Chondrocyte (in vitro differentiated cells): Measurements from ENCODE around the gene TTYH3. TPM values are rescaled to one million over a fixed set of nuclear protein-coding genes. Genes with fewer than 3 reads are reported as not detected.
"Not testable (repeated sequence)": the region's sequence is repeated elsewhere in the genome, so short reads cannot be mapped to it uniquely, and the experiment has no call there.

Experiments used
- DNase-seq: peaks from one replicate; pipeline ENCODE4 v3.0.0; 2021; ENCODE audit warnings: mixed read lengths, low spot score
- H3K27ac Mint-ChIP-seq: one replicate; pipeline ENCODE4 v1.8.0; 2021; ENCODE audit warnings: mild to moderate bottlenecking, moderate library complexity, mixed read lengths; ENCODE audit not compliant: unreplicated experiment
- H3K27me3 Mint-ChIP-seq: 2 replicates; pipeline ENCODE4 v1.8.0; 2021; ENCODE audit warnings: low read depth, mixed read lengths
- H3K36me3 Mint-ChIP-seq: 2 replicates; pipeline ENCODE4 v1.8.0; 2021; ENCODE audit warnings: low read depth, mixed read lengths
- H3K4me1 Mint-ChIP-seq: 2 replicates; pipeline ENCODE4 v1.8.0; 2021; ENCODE audit warnings: low read depth, mild to moderate bottlenecking, mixed read lengths
- H3K4me3 Mint-ChIP-seq: one replicate; pipeline ENCODE4 v1.8.0; 2021; ENCODE audit warnings: mild to moderate bottlenecking, moderate library complexity, mixed read lengths; ENCODE audit not compliant: unreplicated experiment
- H3K9me3 Mint-ChIP-seq: 2 replicates; pipeline ENCODE4 v1.8.0; 2021; ENCODE audit warnings: low read depth, mixed read lengths
- total RNA-seq: library from RNA; stranded (reverse); gene quantifications from 3 replicates; pipeline ENCODE4 v1.2.1, GENCODE V29; 2021
- TF ChIP-seq, protein P1 (sequence below): fragments of 200-600 bp; sonication (generic); IDR thresholded peaks from 2 replicates; pipeline ENCODE4 v1.5.0; 2021; ENCODE audit warnings: antibody characterized with exemption, mild to moderate bottlenecking, moderate library complexity

The TTYH3 gene
- total RNA-seq, 1 donor from 2014 or later: 196 TPM

DNA sequence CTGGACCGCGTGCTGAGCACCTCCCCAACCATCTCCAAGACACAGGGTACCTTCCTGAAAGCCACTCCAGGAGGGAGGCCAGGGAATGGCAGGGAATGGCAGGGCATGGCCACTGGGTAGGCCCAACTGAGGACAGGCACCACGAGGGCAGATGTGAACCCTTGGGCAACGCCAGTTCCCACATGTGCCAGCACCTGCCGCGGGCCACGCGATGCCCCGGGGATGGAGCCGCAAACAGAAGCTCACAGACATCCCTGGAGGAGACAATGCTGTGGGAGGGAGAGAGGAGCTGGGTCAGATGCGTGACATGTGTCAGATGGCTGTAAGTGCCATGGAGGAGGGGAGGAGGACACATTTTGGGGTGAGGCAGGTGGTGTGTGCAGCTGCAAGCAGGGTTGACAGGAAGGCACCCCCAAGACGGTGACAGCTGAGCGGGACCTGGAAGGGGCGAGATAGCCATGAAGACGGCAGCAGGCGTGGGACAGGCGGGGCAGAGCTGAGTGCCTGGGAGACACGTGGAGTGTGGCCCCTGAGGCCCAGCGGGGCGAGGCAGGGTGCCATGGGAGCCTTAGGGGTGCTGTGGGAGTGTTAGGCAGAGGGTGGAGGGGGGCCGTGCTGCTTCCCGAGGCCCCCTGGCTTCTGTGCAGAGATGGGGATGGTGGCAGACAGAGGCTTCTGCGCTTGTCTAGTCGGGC is 45.3 kb upstream of the TTYH3 start:
- no peak for DNase-seq
- H3K27ac Mint-ChIP-seq: no peak overlapping the region
- H3K9me3 Mint-ChIP-seq: no peaks in the 10 kb centered on the region
- peaks cover 25% of the 10 kb centered on the region for H3K36me3 Mint-ChIP-seq
- no peaks in the 10 kb centered on the region for H3K27me3 Mint-ChIP-seq
- no peak overlapping the region for H3K4me3 Mint-ChIP-seq
- no peaks in the 10 kb centered on the region for H3K4me1 Mint-ChIP-seq
- TF ChIP-seq, protein P1, sequence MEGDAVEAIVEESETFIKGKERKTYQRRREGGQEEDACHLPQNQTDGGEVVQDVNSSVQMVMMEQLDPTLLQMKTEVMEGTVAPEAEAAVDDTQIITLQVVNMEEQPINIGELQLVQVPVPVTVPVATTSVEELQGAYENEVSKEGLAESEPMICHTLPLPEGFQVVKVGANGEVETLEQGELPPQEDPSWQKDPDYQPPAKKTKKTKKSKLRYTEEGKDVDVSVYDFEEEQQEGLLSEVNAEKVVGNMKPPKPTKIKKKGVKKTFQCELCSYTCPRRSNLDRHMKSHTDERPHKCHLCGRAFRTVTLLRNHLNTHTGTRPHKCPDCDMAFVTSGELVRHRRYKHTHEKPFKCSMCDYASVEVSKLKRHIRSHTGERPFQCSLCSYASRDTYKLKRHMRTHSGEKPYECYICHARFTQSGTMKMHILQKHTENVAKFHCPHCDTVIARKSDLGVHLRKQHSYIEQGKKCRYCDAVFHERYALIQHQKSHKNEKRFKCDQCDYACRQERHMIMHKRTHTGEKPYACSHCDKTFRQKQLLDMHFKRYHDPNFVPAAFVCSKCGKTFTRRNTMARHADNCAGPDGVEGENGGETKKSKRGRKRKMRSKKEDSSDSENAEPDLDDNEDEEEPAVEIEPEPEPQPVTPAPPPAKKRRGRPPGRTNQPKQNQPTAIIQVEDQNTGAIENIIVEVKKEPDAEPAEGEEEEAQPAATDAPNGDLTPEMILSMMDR: no peak

DNA sequence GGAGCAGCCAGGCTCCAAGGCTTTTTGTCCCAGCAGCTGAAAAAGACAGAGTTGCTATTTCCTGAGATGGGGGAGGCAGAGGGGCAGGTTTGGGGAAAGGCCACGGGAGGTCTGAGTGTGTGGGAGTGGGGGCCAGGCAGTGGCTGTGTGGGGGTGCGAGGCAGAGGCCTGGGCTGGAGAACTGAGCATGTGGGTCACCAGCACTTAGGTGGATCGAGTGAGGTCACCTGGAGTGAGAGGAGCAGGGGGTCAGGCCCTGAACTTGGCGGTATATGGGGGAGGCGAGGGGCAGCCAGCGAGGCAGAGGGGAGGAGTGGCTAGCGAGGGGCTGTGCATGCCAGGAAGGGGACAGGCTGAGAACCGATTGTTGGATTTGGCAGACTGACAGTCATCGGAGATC is 44.7 kb upstream of the TTYH3 start:
- DNase-seq: no peak
- Mint-ChIP-seq H3K27me3 (no peaks in the 10 kb centered on the region), H3K9me3 (no peaks in the 10 kb centered on the region), H3K27ac (no peak overlapping the region), H3K4me3 (no peak overlapping the region), H3K4me1 (no peaks in the 10 kb centered on the region), H3K36me3 (peaks cover 27% of the 10 kb centered on the region)
- TF ChIP-seq, protein P1: no peak

DNA sequence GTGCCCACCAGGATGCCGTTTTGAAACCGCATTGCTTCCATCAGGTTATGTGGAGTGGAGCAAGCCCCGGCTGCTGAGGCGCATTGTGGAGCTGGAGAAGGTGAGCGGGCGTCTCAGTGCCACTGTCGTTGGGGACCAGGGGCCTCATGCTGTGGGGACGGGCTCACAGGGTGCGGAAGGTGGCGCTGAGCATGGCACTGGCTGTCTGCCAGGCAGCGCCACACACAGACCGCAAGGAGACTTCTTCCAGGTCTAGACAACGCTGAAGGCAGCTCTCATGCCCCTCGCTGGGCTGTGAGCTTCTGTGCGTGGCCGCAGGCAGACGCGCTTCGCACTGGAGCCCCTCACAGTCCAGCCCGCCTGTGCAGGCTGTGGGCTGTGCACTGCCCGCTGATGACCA is 44.0 kb upstream of the TTYH3 start:
- Mint-ChIP-seq H3K4me1 (no peaks in the 10 kb centered on the region), H3K36me3 (peaks cover 30% of the 10 kb centered on the region), H3K27me3 (no peaks in the 10 kb centered on the region), H3K9me3 (no peaks in the 10 kb centered on the region), H3K27ac (no peak overlapping the region), H3K4me3 (no peak overlapping the region)
- TF ChIP-seq, protein P1: no peak
- DNase-seq: no peak

DNA sequence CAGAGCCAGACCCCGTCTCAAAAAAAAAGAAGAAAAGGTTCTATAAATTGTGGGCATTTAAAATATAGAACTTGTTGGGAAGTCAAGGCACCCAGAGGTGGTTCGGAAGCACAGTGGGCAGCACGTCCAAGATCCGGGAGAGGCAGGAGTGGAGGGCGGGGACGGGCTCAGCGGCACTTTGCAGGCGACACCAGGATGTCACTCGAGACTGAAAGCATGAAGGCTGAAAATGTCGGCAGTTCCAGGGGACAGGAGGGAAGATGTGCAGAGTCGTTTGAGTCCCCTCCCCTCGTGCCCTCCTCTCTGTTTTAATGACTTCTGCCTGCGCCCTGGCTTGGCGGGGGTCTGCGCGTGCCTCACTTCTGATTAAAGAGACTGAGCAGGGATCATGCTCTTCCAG is 42.4 kb upstream of the TTYH3 start:
- H3K27ac Mint-ChIP-seq: no peak overlapping the region
- no peaks in the 10 kb centered on the region for H3K9me3 Mint-ChIP-seq
- TF ChIP-seq, protein P1: no peak
- peaks cover 28% of the 10 kb centered on the region for H3K36me3 Mint-ChIP-seq
- no peaks in the 10 kb centered on the region for H3K27me3 Mint-ChIP-seq
- no peak overlapping the region for H3K4me3 Mint-ChIP-seq
- no peak for DNase-seq
- no peaks in the 10 kb centered on the region for H3K4me1 Mint-ChIP-seq

DNA sequence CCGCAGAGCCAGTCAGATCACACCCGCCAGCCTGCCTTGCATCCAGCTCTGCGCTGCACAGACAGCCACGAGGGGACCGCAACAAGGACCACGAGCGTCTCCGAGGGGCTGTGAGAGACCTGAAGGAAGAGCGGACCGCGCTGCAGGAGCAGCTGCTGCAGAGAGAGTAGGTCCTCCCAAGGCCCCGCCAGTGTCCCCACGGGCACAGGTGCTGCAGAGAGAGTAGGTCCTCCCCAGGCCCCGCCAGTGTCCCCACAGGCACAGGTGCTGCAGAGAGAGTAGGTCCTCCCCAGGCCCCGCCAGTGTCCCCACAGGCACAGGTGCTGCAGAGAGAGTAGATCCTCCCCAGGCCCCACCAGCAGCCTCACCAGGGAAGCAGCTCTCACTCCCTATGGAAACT is 41.8 kb upstream of the TTYH3 start:
- H3K36me3 Mint-ChIP-seq: peaks cover 29% of the 10 kb centered on the region
- DNase-seq, H3K27me3 Mint-ChIP-seq, H3K9me3 Mint-ChIP-seq, H3K4me3 Mint-ChIP-seq, H3K27ac Mint-ChIP-seq, H3K4me1 Mint-ChIP-seq: not testable (repeated sequence)

DNA sequence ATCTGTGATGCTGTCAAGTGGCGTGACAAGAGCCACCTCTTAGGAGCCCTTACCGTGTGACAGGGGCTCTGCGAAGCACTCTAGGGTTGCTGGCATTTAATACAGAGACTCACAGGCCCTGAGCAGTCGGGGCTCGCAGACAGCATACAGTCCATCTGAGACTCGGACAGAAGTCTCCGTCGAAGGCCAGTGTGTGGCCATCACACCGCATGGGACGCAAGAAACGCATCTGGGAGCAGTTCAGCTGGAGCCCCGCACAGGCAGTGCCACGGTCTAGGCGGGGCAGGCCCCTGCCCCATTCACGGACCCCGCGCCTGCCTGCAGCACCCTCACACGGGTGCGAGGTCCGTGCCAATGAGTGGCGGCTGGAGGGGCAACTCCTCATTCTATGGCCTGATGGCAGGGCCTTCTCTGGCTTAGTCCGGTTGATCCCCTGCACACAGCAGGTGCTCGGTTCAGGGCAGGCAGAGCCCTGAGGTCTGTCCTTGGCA is 39.4 kb upstream of the TTYH3 start:
- TF ChIP-seq, protein P1: no peak
- H3K27me3 Mint-ChIP-seq: no peaks in the 10 kb centered on the region
- H3K27ac Mint-ChIP-seq: no peak overlapping the region
- H3K4me3 Mint-ChIP-seq: no peak overlapping the region
- H3K36me3 Mint-ChIP-seq: peaks cover 22% of the 10 kb centered on the region
- no peak for DNase-seq
- no peaks in the 10 kb centered on the region for H3K9me3 Mint-ChIP-seq
- H3K4me1 Mint-ChIP-seq: no peaks in the 10 kb centered on the region
